Endodermal cell (in vitro differentiated cells): ENCODE results near the gene C1orf35. TPM values are rescaled to one million over a fixed set of nuclear protein-coding genes. Genes with fewer than 3 reads are reported as not detected.

ENCODE experiments used
- DNase-seq: peaks from one replicate; pipeline ENCODE4 v3.0.0-alpha.2; 2017
- H3K27ac ChIP-seq: 2 replicates; pipeline ENCODE4 v1.5.1; 2013; ENCODE audit warnings: mild to moderate bottlenecking, low read depth, low read length, moderate library complexity
- H3K27me3 ChIP-seq: 2 replicates; pipeline ENCODE4 v1.6.1; 2013; ENCODE audit warnings: mild to moderate bottlenecking, low read length, moderate library complexity; ENCODE audit not compliant: insufficient read depth, control insufficient read depth, poor library complexity, severe bottlenecking
- H3K36me3 ChIP-seq: 2 replicates; pipeline ENCODE4 v1.7.0; 2013; ENCODE audit warnings: mild to moderate bottlenecking, low read length, moderate library complexity; ENCODE audit not compliant: control insufficient read depth, insufficient read depth
- H3K4me1 ChIP-seq: one replicate; pipeline ENCODE4 v1.7.0; 2013; ENCODE audit warnings: low read length; ENCODE audit not compliant: control insufficient read depth, insufficient read depth
- H3K4me3 ChIP-seq: 2 replicates; pipeline ENCODE4 v1.5.1; 2013; ENCODE audit warnings: mild to moderate bottlenecking, low read length, moderate library complexity
- H3K9ac ChIP-seq: 2 replicates; pipeline ENCODE4 v1.6.1; 2013; ENCODE audit warnings: mild to moderate bottlenecking, low read length, moderate library complexity; ENCODE audit not compliant: poor library complexity, severe bottlenecking; ENCODE audit errors: extremely low read depth
- H3K9me3 ChIP-seq: 2 replicates; pipeline ENCODE4 v1.6.1; 2013; ENCODE audit warnings: mild to moderate bottlenecking, low read length, moderate library complexity; ENCODE audit not compliant: control insufficient read depth
- H3K27ac Mint-ChIP-seq: 2 replicates; pipeline ENCODE4 v1.8.0; 2020; ENCODE audit warnings: mixed read lengths
- H3K27me3 Mint-ChIP-seq: 2 replicates; pipeline ENCODE4 v1.8.0; 2021; ENCODE audit warnings: mild to moderate bottlenecking, mixed read lengths; ENCODE audit not compliant: insufficient read depth
- H3K36me3 Mint-ChIP-seq: 2 replicates; pipeline ENCODE4 v1.8.0; 2020; ENCODE audit warnings: low read depth, mixed read lengths
- H3K4me1 Mint-ChIP-seq: 2 replicates; pipeline ENCODE4 v1.8.0; 2020; ENCODE audit warnings: mixed read lengths
- H3K4me3 Mint-ChIP-seq: 2 replicates; pipeline ENCODE4 v1.8.0; 2020; ENCODE audit warnings: mild to moderate bottlenecking, moderate library complexity, mixed read lengths
- H3K9me3 Mint-ChIP-seq: 2 replicates; pipeline ENCODE4 v1.8.0; 2020; ENCODE audit warnings: mild to moderate bottlenecking, mixed read lengths
- CTCF ChIP-seq: fragments of 200-600 bp; sonication (generic); conservative IDR thresholded peaks from 2 replicates; pipeline ENCODE4 v1.5.0; 2021; ENCODE audit warnings: antibody characterized with exemption, mild to moderate bottlenecking
- WGBS, 2 experiments: methylation state at CpG; one replicate each; pipeline versions ENCODE4 v1.1.5 to v1.1.7; 2013; ENCODE audit warnings: missing lambda C conversion rate in 2 of 2, mixed read lengths in 1 of 2; ENCODE audit not compliant: insufficient coverage in 1 of 2, insufficient read length in 1 of 2; 5-methylcytosine and 5-hydroxymethylcytosine counted together
- total RNA-seq, 2 donors: library from RNA; stranded (reverse); fragmentation: NEBNext Ultra II Directional in 1 of 2; extraction: Animal tissue kit (Norgen Biotek cat#: 25700) in 1 of 2; gene quantifications; 2 replicates in 1 of 2; 3 replicates in 1 of 2; pipeline ENCODE4 v1.2.1, GENCODE V29; 2021

C1orf35 gene
- total RNA-seq, 2 donors from 2014 or later = 31.6 to 34.0 TPM

- Mint-ChIP-seq H3K9me3 (no peaks in the 10 kb centered on the region), H3K27me3 (peaks cover 74% of the 10 kb centered on the region), H3K4me3 (no peak overlapping the region), H3K27ac (no peak overlapping the region), H3K36me3 (no peaks in the 10 kb centered on the region), H3K4me1 (peaks cover 6% of the 10 kb centered on the region)
- Histone ChIP-seq H3K9ac (no peak overlapping the region), H3K27me3 (peaks cover 16% of the 10 kb centered on the region), H3K4me3 (no peak overlapping the region), H3K27ac (no peak overlapping the region), H3K9me3 (no peaks in the 10 kb centered on the region), H3K4me1 (no peaks in the 10 kb centered on the region), H3K36me3 (no peaks in the 10 kb centered on the region)
- no peak for TF ChIP-seq CTCF
- DNase-seq = no peak
- 89 to 90% methylated on average over 5 to 9 of the region's 9 CpGs for WGBS, 2 experiments
Measured at GRCh38 chr1:228075801-228076271, 27.3 kb downstream of the C1orf35 start.

- Histone ChIP-seq H3K4me1 (no peaks in the 10 kb centered on the region), H3K27ac (no peak overlapping the region), H3K36me3 (no peaks in the 10 kb centered on the region), H3K4me3 (no peak overlapping the region), H3K9ac (no peak overlapping the region), H3K27me3 (peaks cover 23% of the 10 kb centered on the region), H3K9me3 (no peaks in the 10 kb centered on the region)
- Mint-ChIP-seq H3K36me3 (no peaks in the 10 kb centered on the region), H3K4me3 (no peak overlapping the region), H3K4me1 (peaks cover 6% of the 10 kb centered on the region), H3K27ac (no peak overlapping the region), H3K9me3 (no peaks in the 10 kb centered on the region), H3K27me3 (peaks cover 77% of the 10 kb centered on the region)
- TF ChIP-seq CTCF = no peak
- DNase-seq = peak; percentile 24
- WGBS, 2 experiments = 77 to 78% methylated on average over 10 to 18 of the region's 18 CpGs
Measured at GRCh38 chr1:228074954-228075730, 28.0 kb downstream of the C1orf35 start.

GRCh38 chr1:228073857-228074545, 29.1 kb downstream of the C1orf35 start:
- DNase-seq = peak; percentile 77
- Mint-ChIP-seq H3K4me1 (peaks cover 6% of the 10 kb centered on the region), H3K27me3 (peaks cover 76% of the 10 kb centered on the region), H3K9me3 (no peaks in the 10 kb centered on the region), H3K4me3 (no peak overlapping the region), H3K27ac (no peak overlapping the region), H3K36me3 (no peaks in the 10 kb centered on the region)
- no peak overlapping the region for H3K4me3 ChIP-seq
- H3K27ac ChIP-seq = no peak overlapping the region
- peak; percentile 63 for TF ChIP-seq CTCF
- no peak overlapping the region for H3K9ac ChIP-seq
- H3K36me3 ChIP-seq = no peaks in the 10 kb centered on the region
- peaks cover 35% of the 10 kb centered on the region for H3K27me3 ChIP-seq
- no peaks in the 10 kb centered on the region for H3K4me1 ChIP-seq
- H3K9me3 ChIP-seq = no peaks in the 10 kb centered on the region
- 45 to 64% methylated on average over 10 to 16 of the region's 16 CpGs for WGBS, 2 experiments
